Right lung (tissue), 5 donors: ENCODE measurements around the gene ENTPD2. TPM values are rescaled to one million over a fixed set of nuclear protein-coding genes. Genes with fewer than 3 reads are reported as not detected.

Experiments used
- DNase-seq, 2 donors: peaks; one replicate each; pipeline ENCODE4 v3.0.0-alpha.2; 2013
- polyA plus RNA-seq, 5 donors: library from polyadenylated mRNA; unstranded; fragments of 120-200 nt; gene quantifications; one replicate each; pipeline versions ENCODE4 v1.2.1 to v1.2.3, GENCODE V29; 2013; ENCODE audit warnings: inconsistent platforms in 1 of 5, low replicate concordance in 1 of 5; ENCODE audit not compliant: insufficient read length in 5 of 5, insufficient read depth in 1 of 5

ENTPD2 gene
- polyA plus RNA-seq, 5 donors: 2.0 to 5.4 (median 3.2) TPM

- DNase-seq: no peak
Measured at GRCh38 chr9:137080260-137081122, 26.6 kb upstream of the ENTPD2 start.

GRCh38 chr9:137079401-137079787, 25.5 kb upstream of the ENTPD2 start:
- DNase-seq: no peak

GRCh38 chr9:137078701-137079400, 25.0 kb upstream of the ENTPD2 start:
- DNase-seq: no peak

GRCh38 chr9:137077758-137078693, 24.2 kb upstream of the ENTPD2 start:
- DNase-seq: no peak

- DNase-seq: peak; percentile 42 to 55
Measured at GRCh38 chr9:137077010-137077747, 23.3 kb upstream of the ENTPD2 start, which contains the start of gene UAP1L1. Gene UAP1L1 (plus strand): TSS chr9:137077517. CDS start chr9:137077533, 16 bp downstream.

GRCh38 chr9:137076636-137077009, 22.8 kb upstream of the ENTPD2 start:
- no peak for DNase-seq

- DNase-seq: no peak
Measured at GRCh38 chr9:137075275-137075775, 21.5 kb upstream of the ENTPD2 start.

- no peak for DNase-seq
Measured at GRCh38 chr9:137074657-137075274, 20.9 kb upstream of the ENTPD2 start.

- DNase-seq: no peak
Measured at GRCh38 chr9:137073992-137074399, 20.1 kb upstream of the ENTPD2 start.

- DNase-seq: no peak
Measured at GRCh38 chr9:137071282-137071681, 17.4 kb upstream of the ENTPD2 start.

- no peak for DNase-seq
Measured at GRCh38 chr9:137070906-137071275, 17.0 kb upstream of the ENTPD2 start.

- peak; percentile 81 to 85 for DNase-seq
Measured at GRCh38 chr9:137070201-137070905, 16.5 kb upstream of the ENTPD2 start, which contains the start of gene SAPCD2. Gene SAPCD2 (minus strand): TSS chr9:137070557. CDS start chr9:137070460, 97 bp downstream.

- no peak for DNase-seq
Measured at GRCh38 chr9:137069508-137070091, 15.7 kb upstream of the ENTPD2 start.

GRCh38 chr9:137068539-137069507, 15.0 kb upstream of the ENTPD2 start:
- no peak for DNase-seq

- peak in 1 of 2 donors; percentile 69 for DNase-seq
Measured at GRCh38 chr9:137067860-137068538, 14.1 kb upstream of the ENTPD2 start.

GRCh38 chr9:137066096-137066861, 12.4 kb upstream of the ENTPD2 start:
- DNase-seq: no peak
